CD4-positive, alpha-beta T cell treated with Interleukin-15 for 4 hours (primary cell): ENCODE measurements around the gene HSPBP1.
"Not testable (repeated sequence)": the region's sequence is repeated elsewhere in the genome, so short reads cannot be mapped to it uniquely, and the experiment has no call there.

ENCODE experiments used
- DNase-seq: peaks from one replicate; pipeline ENCODE4 v3.0.0-alpha.2; 2020; ENCODE audit warnings: low spot score

The HSPBP1 gene

DNA sequence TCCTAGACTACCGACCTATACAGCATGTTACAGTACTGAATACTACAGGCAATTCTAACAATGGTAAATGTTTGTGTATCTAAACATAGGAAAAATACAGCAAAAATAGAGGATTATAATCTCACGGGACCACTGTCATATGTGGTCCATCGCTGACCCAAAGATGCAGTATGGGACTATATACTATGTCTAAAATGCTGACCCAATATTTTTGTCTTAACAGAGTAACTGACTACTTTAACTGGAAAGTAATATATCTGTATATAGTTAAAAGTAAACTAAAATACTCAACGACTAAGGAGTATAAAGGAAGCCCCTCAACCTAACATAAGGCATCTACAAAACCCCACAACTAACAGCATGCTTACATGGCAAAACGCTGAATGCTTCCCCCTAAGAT lies 46.9 kb downstream of the HSPBP1 start:
- no peak for DNase-seq

DNA sequence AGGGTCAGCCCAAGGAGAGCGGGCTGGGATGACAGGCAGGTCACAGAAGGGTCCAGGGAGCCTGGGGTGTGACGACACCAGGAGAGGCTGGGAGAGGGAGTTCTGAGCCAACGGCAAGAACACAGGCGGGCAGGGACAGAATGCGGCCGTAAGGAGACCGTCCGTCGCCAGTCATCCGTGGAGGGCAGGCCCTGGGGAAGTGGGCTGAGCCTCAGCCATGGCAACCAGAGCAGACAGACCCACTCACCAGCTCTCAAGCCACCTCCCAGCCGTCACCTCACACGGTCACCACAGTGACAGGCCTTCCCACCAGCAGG lies 47.7 kb downstream of the HSPBP1 start:
- no peak for DNase-seq

DNA sequence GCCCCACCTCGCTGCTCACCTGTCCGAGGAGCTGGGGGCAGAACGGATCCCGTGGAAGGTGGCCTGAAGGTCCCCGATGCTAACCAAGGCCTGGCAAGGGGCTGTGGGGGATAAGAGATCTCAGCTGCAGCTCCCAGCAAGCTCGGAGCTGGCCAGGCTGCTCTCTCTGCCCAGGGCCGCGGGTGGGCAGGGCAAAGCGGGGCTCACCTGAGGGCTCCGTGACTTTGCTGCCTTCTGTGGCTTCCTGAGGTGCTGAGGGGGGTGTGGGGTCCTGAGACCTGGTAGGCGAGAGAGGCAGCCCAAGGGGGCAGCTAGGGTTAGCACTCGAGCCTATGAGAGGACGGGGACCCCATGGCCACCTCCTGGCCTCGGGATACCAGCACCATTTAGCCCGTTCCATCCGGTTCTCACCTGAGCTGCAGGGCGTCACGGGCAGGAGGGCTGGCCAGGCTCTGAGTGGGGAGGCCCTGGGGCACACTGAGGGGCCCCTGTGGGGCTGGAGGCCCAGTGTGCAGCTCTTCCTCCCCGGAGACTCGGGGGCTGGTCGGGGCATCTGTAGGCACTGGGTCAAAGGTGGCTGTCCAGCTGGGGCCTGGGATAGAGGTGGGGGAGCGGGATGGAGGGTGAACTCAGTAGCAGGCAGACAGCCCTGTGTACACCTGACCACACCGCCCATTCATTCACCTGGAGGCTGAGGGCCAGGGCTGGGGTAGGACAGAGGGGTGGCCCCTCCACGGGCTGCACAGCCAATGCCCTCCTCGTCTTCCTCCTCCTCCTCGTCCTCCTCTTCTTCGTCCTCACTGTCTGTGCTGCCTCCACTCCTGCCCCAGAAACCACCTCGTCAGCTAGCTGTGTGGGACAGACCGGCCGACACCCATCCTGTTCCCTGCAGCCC lies 48.3 kb downstream of the HSPBP1 start:
- DNase-seq, result no peak

DNA sequence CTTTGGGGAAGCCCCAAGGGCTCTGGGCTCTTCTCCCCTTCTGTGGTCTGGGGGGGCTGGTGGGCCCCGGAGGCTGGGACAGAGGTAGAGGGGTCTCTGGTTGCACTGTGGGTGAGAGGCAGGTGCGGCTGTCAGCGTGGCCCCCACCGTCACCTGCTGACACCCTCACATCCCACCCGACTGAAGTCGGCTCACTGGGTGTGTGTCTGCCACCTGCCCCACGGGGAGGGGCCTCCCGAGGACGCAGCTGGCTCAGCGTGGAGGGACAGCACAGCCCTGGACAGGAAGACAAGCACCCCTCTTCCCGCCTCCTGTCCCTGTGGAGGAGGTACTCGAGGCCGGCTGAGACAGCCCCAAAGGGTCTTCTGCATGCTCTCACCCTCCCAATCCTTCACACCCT lies 49.1 kb downstream of the HSPBP1 start:
- DNase-seq, result no peak

DNA sequence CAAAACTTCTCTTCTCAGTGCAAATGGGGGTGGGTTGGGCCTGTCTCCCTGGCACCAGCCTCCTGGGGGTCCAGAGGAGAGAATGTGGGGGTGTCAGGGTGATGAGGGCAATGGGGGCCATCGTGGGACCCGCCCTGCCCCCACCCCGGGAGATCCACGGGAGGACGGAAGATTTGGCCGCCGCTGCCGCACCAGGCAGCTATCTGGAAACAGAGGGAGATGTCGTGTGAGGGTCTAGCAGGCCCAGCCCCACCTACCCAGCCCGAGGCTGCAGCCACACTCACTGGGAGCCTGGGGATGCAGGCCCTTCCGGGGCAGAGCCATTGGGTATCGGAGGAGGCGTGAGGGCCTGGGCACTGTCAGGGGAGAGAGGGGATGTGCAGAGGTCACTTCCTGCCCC lies 49.6 kb downstream of the HSPBP1 start:
- DNase-seq, result no peak

DNA sequence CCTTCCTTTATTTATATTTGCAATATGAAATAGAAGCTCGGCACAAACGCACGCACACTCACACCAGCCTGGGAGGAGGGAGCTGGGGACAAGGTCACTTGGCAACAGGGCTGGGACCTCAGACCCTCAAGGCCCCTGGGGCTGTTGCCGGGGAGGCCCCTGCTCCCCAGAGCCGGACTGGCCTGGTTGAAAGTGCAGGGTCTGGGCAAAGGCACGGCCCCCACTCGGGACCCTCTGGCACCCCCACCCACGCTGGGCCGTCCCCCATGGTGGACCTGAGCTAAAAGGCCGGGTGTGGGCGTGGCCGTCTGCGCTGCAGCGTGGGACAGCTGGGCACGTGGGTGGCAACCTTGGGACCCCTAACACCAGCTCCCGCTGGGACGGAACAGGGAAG lies 50.1 kb downstream of the HSPBP1 start:
- DNase-seq, result no peak

DNA sequence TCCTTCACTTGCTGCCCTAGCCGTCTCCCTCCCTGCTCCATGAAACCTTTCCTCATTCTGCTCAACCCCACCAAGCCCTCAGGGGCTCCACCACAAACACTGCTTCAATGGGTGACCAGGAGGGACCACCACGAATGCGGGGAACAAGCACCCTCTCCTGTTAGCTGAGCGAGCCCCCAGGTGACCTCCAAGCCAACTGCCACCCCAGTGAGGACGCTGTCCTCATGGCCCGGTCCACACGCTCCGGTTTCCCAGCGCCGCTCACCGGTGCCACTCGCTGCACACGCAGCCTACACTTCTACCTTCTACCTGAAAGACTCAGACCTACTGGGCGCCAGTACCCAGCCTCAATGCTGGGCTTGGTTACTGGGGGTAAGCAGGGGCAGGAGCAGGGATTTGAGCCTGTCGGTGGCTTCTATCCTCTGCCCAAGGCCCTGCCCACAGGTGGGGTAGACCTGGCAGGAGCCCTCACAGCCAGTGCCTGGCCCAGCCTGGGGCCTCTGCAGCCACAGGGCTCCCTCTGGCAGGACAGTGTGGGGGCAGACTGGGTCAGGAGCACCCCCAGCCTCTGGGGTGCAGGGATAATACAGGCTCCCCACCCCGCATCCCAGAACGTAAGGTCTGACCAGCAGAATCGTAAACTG lies 50.6 kb downstream of the HSPBP1 start:
- DNase-seq, result no peak

DNA sequence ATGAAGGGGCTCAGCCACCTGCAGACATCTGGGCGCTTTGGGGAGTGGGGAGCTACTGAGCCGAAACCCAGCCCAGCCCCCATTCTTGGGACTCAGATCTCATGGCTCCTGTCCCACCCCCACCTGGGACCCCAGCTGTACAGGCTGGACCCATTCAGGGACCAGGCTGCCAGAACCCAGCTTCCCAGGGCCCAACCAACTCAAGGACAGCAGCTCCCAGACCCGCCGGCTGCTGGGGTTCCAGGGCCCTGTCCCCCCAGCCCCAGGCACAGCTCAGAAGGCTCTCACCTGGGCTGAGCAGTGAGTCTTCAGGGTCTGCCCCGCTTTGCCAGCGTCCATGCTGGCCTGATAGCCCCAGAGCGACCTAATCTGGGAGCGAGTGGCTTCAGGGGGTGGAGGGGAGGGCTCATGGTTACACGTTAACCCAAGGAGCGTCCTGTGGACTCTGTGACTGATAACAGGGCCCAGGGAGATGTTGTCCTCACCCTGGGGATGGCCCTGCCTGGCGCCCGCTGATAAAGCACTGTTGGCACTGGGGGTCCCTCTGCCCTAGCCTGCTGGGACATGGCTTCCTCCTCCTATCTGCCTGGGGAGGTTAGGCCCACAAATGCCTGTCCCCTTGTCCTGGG lies 51.4 kb downstream of the HSPBP1 start, which contains the start of gene TMEM86B:
TSS of gene TMEM86B (minus strand) at position 361 of the 629 bp plus-strand sequence. CDS start at position 339, 22 bp downstream.
- DNase-seq, result no peak

DNA sequence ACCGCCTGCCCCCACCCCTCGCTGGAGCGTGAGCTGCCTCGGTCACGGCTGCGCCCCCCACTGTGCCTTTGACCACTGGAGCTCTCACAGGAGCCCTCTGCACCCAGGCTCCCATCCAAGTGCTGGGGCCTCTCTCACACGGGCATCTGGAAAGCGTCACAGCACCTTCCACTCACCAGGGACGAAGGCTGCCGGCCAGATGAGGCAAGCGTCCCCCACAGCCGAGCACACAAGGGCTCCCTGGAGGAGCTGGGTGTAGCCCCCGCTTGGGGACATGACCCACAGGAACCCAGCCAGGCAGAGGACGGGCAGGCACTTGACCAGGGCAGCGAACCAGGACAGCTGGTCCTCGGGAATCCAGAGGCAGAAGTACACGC lies 51.9 kb downstream of the HSPBP1 start:
- DNase-seq, result no peak

DNA sequence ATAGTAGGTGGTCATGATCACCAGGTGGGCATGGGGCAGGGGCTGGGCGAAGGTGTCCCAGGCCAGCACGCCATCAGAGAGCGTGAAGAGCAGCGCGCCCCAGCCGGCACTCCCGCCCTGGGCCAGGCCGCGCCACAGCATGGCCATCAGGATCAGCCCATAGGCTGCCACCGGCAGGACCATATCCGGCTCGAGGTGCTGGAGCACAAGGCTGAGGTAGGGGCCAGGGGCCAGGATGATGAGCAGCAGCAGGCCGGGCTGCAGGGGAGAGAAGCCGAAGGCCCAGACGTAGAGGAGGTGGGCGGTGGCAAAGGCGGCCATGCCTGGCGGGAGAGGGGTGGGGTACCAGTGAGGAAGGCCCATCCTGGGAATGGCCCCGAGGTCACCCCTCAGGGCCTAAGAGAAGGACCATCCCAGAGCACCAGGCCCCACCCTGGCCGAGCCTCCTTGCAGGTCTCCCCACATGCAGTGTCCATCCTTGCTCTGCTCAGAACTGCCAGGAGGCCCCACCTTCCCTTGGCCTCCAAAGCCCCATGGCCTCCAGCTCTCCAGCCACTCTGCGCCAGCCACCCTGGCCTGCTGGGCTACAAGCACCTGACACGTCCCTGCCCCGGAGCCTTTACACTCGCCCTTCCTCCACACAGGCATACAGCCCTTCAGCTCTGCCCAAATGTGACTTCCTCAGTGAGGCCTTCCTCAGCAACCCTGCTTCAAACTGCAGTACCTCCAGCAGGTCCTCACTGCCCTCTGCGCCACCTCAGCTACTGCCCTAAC lies 52.5 kb downstream of the HSPBP1 start:
- no peak for DNase-seq

DNA sequence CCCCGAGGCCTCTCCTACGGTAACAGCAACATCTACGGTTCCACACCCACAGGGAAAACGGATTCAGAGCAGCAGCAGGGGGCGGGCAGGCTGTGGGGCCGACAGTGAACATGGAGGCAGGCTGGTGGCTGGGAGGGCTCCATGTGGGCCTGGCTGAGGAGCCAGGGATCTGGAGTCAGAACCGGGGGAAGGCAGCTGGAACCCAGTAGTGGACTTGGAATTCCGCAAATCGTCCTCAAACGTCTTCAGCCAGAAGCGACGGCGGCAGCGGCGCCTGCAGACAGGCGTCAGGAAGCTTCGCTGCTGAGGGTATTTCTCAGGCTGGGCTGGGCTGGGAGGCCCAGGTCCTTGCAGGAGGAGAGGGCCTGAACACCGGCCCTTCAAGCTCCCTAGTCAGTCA lies 53.1 kb downstream of the HSPBP1 start:
- no peak for DNase-seq

DNA sequence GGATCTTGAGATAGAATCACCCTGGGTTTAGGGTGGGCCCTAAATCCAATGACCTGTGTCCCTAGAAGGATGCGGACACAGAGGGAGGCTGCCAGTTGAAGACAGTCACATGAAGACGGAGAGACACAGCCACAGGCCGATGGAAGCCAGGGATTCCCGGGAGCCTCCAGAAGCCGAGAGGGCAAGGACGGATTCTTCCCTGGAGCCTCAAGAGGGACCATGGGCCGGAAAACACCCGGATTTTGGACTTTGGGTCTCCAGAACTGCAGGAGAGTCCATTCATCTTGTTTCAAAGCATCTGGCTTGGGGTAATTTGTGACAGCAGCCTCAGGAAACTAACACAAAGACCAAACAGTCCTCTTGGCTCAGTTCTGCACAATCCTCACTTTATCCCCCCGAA lies 53.6 kb downstream of the HSPBP1 start:
- no peak for DNase-seq

DNA sequence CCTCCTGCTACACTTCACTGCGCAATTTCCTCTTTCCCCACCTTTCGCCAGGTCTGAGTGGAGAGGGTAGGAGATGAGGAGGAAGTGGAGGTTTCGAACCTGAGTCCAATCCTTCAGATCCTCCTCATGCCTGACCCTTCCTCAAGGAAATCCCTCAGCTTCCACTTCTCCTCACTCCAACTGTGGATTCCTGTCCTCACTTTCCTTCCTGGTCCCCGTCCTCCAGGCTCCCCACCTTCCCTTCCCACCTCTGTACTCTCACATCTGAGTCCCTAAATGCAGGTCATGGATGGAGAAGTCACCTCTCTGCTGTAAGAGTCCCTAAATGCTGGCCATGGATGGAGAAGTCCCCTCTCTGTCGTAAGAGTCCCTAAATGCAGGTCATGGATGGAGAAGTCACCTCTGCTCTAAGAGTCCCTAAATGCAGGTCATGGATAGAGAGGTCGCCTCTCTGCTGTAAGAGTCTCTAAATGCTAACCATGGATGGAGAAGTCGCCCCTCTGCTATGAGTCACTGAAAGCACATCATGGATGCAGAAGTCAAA lies 54.4 kb downstream of the HSPBP1 start:
- DNase-seq, result no peak

DNA sequence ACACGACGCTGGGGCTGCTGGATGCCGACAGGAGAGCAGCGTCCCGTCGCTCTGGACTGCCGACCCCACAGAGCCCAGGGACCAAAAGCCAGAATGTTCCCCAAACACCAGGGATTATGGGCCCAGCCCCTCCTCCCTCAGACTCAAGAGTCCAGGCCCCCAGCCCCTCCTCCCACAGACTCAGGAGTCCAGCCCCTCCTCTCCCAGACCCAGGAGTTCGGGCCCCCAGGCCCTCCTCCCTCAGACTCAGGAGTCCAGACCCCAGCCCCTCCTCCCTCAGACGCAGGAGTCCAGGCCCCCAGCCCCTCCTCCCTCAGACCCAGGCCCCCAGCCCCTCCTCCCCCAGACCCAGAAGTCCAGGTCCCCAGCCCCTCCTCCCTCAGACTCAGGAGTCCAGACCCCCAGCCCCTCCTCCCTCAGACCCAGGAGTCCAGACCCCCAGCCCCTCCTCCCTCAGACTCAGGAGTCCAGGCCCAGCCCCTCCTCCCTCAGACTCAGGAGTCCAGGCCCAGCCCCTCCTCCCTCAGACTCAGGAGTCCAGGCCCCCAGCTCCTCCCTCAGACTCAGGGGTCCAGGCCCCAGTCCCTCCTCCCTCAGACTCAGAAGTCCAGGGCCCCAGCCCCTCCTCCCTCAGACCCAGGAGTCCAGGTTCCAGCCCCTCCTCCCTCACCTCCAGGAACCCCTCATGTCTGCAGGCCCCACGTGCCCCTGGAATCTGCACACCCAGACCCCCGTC lies 55.1 kb downstream of the HSPBP1 start:
- not testable (repeated sequence) for DNase-seq

DNA sequence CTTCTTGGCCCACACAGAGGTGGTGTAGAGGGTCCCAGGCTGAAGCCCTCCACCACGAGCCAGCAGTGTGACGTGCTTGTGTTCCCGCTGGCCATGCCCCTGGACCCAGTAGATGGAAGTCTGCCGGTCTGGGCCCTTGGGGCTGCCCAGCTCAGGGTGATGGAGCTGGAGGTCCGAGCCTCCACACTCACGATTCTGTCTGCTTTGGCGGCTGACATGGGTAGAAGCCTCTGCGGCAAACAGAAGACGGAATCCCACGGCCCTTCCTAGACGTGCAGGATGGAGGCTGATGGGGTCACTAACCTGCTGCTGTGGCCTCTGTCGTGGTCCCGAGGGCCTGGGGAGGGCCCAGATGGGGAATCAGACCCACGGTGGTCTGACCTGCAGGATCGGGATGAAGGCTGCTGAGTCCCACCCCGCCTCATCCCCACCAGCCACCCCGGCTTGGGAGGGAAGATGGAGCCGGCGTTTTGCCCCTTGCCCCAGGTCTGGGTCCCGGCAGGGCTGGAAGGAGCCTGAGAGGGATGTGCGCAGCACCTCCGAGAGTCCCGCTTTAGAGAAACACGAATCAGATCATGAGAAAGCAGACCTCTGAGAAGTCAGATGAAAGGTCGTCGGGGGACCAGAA lies 55.8 kb downstream of the HSPBP1 start:
- no peak for DNase-seq

DNA sequence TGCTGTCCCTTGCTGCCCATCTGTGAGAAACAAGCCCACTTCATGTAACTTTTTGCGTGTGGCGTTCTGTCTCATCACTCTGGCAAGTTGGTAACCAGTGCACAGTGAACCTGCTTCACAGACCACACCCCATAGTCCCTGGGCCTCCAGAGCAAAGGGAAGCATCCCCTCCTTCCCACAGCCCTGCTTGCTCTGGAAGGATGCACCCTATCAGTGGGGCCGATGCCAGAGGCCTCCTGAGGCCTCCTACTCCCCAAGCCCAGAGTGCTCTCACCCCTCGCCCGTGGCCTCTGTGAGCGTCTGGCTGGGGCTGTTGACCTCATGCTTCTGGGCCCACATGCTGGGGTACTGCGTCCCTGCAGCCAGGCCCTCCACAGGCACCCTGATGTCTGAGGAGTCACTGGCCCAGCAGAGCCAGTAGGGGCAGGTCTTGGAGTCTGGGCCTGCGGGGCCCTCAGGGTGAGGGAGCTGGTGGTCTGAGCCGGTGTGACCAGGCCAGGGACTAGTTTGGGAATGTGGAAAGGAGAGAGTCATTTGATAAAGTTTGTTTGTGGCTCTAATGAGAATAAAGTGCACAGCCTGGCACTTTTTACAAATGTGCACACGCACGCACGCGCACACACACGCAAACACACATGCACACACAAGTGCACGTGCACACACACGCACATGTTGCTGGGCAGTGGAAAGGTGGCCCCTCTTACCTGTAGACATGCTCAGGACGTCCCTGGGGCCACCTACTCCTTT lies 56.4 kb downstream of the HSPBP1 start:
- no peak for DNase-seq

DNA sequence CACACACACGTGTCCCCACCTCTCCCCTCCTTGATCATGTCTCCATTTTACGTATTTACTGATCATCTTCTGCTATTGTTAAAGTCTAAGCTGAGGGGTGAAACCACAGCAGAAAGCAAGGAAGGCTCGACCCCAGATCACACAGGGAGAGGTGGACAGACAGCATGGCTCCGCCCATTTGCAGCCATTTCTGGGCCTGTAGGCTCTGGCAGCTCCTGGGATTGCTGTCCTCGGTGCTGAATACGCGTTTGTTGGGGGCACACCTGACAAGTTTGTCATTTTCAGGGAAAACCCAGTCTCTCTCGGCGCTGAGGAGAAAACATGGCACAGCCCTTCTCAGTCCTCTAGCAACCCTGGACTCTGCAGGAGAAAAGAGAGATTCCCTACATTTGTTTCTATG lies 59.4 kb downstream of the HSPBP1 start:
- DNase-seq, result no peak

DNA sequence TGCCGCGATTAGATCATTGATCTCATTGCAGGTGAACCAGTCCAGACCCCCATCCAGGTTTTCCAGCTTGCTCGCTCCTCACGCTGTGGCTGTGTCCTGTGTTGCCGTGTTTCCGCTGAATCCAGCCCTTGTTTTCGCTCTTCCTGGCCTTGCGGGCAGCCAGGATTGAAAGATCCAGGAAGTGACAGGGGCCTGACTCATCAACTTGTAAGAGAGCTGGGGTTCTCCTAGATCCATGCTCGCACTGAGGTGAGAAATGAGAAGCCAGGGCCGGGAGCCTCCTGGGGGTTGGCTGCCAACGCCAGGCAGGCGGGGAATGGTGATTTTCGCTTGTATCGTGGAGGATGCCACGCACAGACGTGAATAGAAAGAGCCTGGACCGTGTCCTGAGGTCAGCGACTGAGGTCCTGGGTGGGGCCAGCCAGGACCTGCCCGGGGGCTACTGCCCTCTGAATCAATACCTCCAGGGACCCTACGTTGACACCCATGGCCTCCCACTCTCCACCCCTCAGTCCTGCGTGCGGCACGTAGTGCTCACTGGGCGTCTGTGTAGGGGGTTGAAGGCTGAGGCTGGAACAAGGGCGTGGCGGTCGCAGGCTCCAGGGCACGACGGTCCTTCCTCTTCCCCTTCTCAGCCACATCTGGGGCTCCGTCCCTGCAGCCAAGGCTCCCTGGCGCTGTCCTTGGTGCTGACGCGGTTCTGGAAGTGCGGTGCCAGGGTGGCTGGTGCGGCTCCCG lies 63.3 kb downstream of the HSPBP1 start:
- DNase-seq, result peak; percentile 28

DNA sequence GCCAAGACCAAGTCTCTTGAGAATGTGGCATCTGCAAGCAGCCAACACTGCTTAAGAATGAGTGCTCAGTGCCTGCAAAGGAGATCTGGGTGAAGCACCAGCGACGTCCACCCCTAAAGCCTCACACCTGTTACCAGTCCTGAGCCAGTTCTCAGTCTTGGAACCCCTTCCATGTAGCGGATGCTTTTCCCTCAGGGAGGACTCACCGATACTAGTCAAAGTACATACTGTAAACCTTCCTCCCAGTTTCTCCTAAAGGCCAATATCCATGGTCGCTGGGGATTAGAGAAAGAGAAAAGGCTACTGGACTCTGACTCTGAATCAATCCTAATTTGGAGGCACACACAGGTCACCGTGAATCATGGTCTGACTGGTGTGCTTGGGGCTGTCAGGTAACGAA lies 66.4 kb downstream of the HSPBP1 start:
- DNase-seq, result no peak

DNA sequence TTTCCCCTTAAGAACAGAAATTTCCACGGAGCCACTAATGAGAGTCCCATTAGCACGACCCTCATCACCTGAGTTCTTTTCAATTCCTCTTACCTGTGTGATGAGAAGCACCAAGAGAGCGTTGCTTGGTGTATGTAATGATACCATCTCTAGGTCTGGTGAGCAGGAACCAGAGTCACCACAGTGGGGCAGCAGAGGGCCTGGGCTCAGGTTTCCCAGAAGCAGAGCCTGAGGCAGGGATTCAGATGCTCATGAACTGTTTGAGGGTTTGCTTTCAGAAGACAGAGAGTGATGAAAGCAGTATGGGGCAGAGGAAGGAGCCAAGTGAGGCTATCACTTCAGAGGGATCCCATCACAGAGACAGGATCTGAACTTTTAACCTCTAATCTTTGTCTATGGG lies 67.5 kb downstream of the HSPBP1 start:
- DNase-seq, result peak; percentile 31
